ENCODE results near the gene MCRIP2. TPM values are rescaled to one million over a fixed set of nuclear protein-coding genes. Genes with fewer than 3 reads are reported as not detected.

The MCRIP2 gene
- total and polyA plus RNA-seq, 9 of the 15 experiments (the other 6 are each of a cell fraction or from before 2014, with no cell fraction given) = 0.80 to 120 (median 35.2) TPM

DNA sequence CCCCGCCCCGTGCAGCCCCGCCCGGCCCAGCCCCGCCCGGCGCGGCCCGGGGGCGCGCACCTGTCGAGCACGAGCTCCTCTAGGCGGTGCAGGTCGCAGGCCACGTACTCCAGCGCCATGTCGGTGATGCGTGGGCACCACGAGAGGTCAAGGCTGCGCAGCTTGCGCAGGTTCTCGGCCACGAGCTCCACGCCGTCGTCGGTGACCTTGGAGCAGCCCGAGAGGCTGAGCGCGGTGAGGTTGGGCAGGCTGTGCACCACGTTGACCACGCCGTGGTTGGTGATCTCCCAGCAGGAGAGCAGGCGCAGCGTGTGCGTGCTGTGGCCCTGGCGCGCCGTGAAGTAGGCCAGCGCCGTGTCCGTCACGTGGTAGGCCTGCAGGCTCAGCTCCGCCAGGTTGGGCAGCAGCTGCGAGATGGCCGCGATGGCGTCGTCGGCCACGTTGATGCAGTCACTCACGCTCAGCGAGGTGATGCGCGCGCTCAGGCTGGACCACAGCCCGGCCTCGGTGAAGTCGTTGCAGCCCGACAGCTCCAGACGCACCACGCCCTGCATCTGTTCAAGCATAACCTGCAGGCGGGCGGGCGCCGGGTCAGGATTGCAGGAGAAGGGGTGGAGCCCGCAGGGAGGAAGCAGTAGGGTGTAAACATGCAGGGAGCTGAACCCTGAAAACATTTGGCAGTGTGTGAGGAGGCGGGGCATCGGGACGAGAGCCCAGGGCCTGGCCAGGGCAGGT is 53.9 kb downstream of the MCRIP2 start (continued):
- TF ChIP-seq, protein P1, sequence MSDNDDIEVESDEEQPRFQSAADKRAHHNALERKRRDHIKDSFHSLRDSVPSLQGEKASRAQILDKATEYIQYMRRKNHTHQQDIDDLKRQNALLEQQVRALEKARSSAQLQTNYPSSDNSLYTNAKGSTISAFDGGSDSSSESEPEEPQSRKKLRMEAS (CRISPR knock-in tag; IDR thresholded peaks at IDR 0.05) = peak; percentile 99
- TF ChIP-seq ZBTB8A (IDR thresholded peaks at IDR 0.05; ENCODE audit: partially characterized antibody) = no peak
- TF ChIP-seq HNRNPK (IDR thresholded peaks at IDR 0.05; ENCODE audit: low read depth, low read length, poor library complexity, severe bottlenecking) = no peak
- peak; percentile 74 for TF ChIP-seq RBFOX2 (IDR thresholded peaks at IDR 0.05; ENCODE audit: low read depth, low read length)
- no peak for TF ChIP-seq SMAD2 (IDR thresholded peaks at IDR 0.05; ENCODE audit: low read depth, low read length)
- no peak for TF ChIP-seq SMARCB1 (IDR thresholded peaks at IDR 0.05; ENCODE audit: insufficient read length, low read depth)
- TF ChIP-seq, protein P2, sequence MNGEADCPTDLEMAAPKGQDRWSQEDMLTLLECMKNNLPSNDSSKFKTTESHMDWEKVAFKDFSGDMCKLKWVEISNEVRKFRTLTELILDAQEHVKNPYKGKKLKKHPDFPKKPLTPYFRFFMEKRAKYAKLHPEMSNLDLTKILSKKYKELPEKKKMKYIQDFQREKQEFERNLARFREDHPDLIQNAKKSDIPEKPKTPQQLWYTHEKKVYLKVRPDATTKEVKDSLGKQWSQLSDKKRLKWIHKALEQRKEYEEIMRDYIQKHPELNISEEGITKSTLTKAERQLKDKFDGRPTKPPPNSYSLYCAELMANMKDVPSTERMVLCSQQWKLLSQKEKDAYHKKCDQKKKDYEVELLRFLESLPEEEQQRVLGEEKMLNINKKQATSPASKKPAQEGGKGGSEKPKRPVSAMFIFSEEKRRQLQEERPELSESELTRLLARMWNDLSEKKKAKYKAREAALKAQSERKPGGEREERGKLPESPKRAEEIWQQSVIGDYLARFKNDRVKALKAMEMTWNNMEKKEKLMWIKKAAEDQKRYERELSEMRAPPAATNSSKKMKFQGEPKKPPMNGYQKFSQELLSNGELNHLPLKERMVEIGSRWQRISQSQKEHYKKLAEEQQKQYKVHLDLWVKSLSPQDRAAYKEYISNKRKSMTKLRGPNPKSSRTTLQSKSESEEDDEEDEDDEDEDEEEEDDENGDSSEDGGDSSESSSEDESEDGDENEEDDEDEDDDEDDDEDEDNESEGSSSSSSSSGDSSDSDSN (IDR thresholded peaks at IDR 0.05; ENCODE audit: borderline replicate concordance in 1 of 2, low read depth in 2 of 2, low read length in 2 of 2) = no peak
- peak; percentile 70; the same call in 1 of the 2 replicates for TF ChIP-seq ZNF263 (CRISPR knock-in tag; IDR thresholded peaks at IDR 0.05; ENCODE audit: borderline replicate concordance)
- TF ChIP-seq, protein P3, sequence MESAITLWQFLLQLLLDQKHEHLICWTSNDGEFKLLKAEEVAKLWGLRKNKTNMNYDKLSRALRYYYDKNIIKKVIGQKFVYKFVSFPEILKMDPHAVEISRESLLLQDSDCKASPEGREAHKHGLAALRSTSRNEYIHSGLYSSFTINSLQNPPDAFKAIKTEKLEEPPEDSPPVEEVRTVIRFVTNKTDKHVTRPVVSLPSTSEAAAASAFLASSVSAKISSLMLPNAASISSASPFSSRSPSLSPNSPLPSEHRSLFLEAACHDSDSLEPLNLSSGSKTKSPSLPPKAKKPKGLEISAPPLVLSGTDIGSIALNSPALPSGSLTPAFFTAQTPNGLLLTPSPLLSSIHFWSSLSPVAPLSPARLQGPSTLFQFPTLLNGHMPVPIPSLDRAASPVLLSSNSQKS (CRISPR knock-in tag; IDR thresholded peaks at IDR 0.05) = no peak
- no peak for TF ChIP-seq ZFPM2 (CRISPR knock-in tag; IDR thresholded peaks at IDR 0.05)
- TF ChIP-seq, protein P4, sequence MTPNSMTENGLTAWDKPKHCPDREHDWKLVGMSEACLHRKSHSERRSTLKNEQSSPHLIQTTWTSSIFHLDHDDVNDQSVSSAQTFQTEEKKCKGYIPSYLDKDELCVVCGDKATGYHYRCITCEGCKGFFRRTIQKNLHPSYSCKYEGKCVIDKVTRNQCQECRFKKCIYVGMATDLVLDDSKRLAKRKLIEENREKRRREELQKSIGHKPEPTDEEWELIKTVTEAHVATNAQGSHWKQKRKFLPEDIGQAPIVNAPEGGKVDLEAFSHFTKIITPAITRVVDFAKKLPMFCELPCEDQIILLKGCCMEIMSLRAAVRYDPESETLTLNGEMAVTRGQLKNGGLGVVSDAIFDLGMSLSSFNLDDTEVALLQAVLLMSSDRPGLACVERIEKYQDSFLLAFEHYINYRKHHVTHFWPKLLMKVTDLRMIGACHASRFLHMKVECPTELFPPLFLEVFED (CRISPR knock-in tag; conservative IDR thresholded peaks at IDR 0.05) = no peak
- no peak; the same call in 1 of the 2 replicates for TF ChIP-seq FOXK1 (CRISPR knock-in tag; IDR thresholded peaks at IDR 0.05; ENCODE audit: borderline replicate concordance)
- TF ChIP-seq NFATC3 (IDR thresholded peaks at IDR 0.05) = no peak
- TF ChIP-seq ZNF239 (CRISPR knock-in tag; IDR thresholded peaks at IDR 0.05) = no peak
- no peak for TF ChIP-seq ZNF589 (CRISPR knock-in tag; IDR thresholded peaks at IDR 0.05; ENCODE audit: low read depth)
- no peak for TF ChIP-seq NUFIP1 (IDR thresholded peaks at IDR 0.05; ENCODE audit: partially characterized antibody)
- no peak for TF ChIP-seq SETDB1 (IDR thresholded peaks at IDR 0.05; ENCODE audit: low read length)
- TF ChIP-seq, protein P5, sequence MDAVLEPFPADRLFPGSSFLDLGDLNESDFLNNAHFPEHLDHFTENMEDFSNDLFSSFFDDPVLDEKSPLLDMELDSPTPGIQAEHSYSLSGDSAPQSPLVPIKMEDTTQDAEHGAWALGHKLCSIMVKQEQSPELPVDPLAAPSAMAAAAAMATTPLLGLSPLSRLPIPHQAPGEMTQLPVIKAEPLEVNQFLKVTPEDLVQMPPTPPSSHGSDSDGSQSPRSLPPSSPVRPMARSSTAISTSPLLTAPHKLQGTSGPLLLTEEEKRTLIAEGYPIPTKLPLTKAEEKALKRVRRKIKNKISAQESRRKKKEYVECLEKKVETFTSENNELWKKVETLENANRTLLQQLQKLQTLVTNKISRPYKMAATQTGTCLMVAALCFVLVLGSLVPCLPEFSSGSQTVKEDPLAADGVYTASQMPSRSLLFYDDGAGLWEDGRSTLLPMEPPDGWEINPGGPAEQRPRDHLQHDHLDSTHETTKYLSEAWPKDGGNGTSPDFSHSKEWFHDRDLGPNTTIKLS (IDR thresholded peaks at IDR 0.05; ENCODE audit: borderline replicate concordance, low read depth) = peak; percentile 89
- TF ChIP-seq, protein P6, sequence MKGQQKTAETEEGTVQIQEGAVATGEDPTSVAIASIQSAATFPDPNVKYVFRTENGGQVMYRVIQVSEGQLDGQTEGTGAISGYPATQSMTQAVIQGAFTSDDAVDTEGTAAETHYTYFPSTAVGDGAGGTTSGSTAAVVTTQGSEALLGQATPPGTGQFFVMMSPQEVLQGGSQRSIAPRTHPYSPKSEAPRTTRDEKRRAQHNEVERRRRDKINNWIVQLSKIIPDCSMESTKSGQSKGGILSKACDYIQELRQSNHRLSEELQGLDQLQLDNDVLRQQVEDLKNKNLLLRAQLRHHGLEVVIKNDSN (CRISPR knock-in tag; IDR thresholded peaks at IDR 0.05) = peak; percentile 96
- TF ChIP-seq ZNF24 (IDR thresholded peaks at IDR 0.05) = 0 out of 2 replicates have a peak, but pooled peaks have one; percentile 31
